ENCODE results near the gene CSH2. TPM values are rescaled to one million over a fixed set of nuclear protein-coding genes. Genes with fewer than 3 reads are reported as not detected.

CSH2 gene
- total RNA-seq, 1 experiment from 2014 or later: not detected

GRCh38 chr17:63838631-63839171 lies 34.8 kb downstream of the CSH2 start:
- H3K9me3 Mint-ChIP-seq: no peaks in the 10 kb centered on the region

More at GRCh38 chr17:63838631-63839171, 34.8 kb downstream of the CSH2 start:
- peak overlapping the region; percentile 14 for H3K4me2 ChIP-seq (ENCODE audit: insufficient read depth, insufficient read length, low read length)
- Mint-ChIP-seq H3K36me3 (ENCODE audit: insufficient read depth in 1 of 3, low read depth in 3 of 3) (peaks cover 19 to 39% (median 32%) of the 10 kb centered on the region in 3 experiments), H3K4me3 (peak overlapping the region; percentile 15 to 63; a peak in 4 of 5 replicates), H3K27me3 (ENCODE audit: low read depth) (no peaks in the 10 kb centered on the region), H3K4me1 (peaks cover 25 to 39% of the 10 kb centered on the region in 2 experiments), H3K27ac (peak overlapping the region; percentile 71 to 98 (median 86))
- no peak overlapping the region for H2BK12ac ChIP-seq (ENCODE audit: insufficient read length, low read depth, low read length)
- H2BK15ac ChIP-seq (ENCODE audit: low read depth, low read length): no peak overlapping the region
- peaks cover 10% of the 10 kb centered on the region for H3K23me2 ChIP-seq (ENCODE audit: insufficient read length, low read depth, low read length, poor library complexity, severe bottlenecking)
- no peak overlapping the region for H2BK20ac ChIP-seq (ENCODE audit: low read depth, low read length, poor library complexity, severe bottlenecking)
- H3K4me1 ChIP-seq (ENCODE audit: insufficient read depth, low read length): no peaks in the 10 kb centered on the region; the same call in 1 of the 2 replicates
- H3T11ph ChIP-seq (ENCODE audit: low read length): no peak overlapping the region
- H3K9me3 ChIP-seq (ENCODE audit: control insufficient read depth, low read depth, low read length): no peaks in the 10 kb centered on the region
- peaks cover 2% of the 10 kb centered on the region for H4K20me1 ChIP-seq (ENCODE audit: control insufficient read depth, insufficient read depth, insufficient read length)
- H3K14ac ChIP-seq (ENCODE audit: insufficient read depth, low read length): no peak overlapping the region
- H3K79me2 ChIP-seq (ENCODE audit: insufficient read depth, low read length): peaks cover 3% of the 10 kb centered on the region; the same call in 1 of the 2 replicates
- no peak overlapping the region for H2AFZ ChIP-seq (ENCODE audit: low read length)
- no peak for TF ChIP-seq CTCF (conservative IDR thresholded peaks at IDR 0.05)
- no peaks in the 10 kb centered on the region for H3K27me3 ChIP-seq (ENCODE audit: insufficient read depth, low read length)
- no peak overlapping the region for H3K23ac ChIP-seq (ENCODE audit: insufficient read length, low read depth, low read length)
- H3K27ac ChIP-seq (ENCODE audit: insufficient read length, low read depth, low read length): no peak overlapping the region
- H3K4ac ChIP-seq (ENCODE audit: low read depth, low read length): no peak overlapping the region
- H3K9ac ChIP-seq (ENCODE audit: extremely low read depth, insufficient read length, low read length): no peak overlapping the region
- H2BK5ac ChIP-seq (ENCODE audit: insufficient read length, low read length): no peak overlapping the region
- H2AK5ac ChIP-seq (ENCODE audit: insufficient read length, low read length): no peak overlapping the region
- H4K8ac ChIP-seq (replicated peaks; ENCODE audit: insufficient read length, low read depth, low read length): no peak overlapping the region
- H2BK120ac ChIP-seq (ENCODE audit: low read depth, low read length, poor library complexity, severe bottlenecking): no peak overlapping the region
- H4K5ac ChIP-seq (ENCODE audit: insufficient read length, low read depth, low read length): no peak overlapping the region
- peaks cover 3% of the 10 kb centered on the region for H3K79me1 ChIP-seq (ENCODE audit: insufficient read depth, low read depth, low read length, poor library complexity, severe bottlenecking)
- no CpG with 5 or more reads among the region's 7 CpGs for WGBS (ENCODE audit: extremely low coverage, insufficient read length, low lambda C conversion rate)
- no peak for DNase-seq
- H4K91ac ChIP-seq (ENCODE audit: insufficient read length, low read depth, low read length): no peak overlapping the region
- H3K18ac ChIP-seq (ENCODE audit: insufficient read length, low read depth, low read length): no peak overlapping the region
- no peak overlapping the region for H3K56ac ChIP-seq (ENCODE audit: insufficient read length, low read depth, low read length)

All from H9 (cell line).